HuH-7 (cell line): Measurements from ENCODE around the gene CLSTN2.

Source experiments
- DNase-seq: peaks from one replicate; pipeline ENCODE4 v3.0.0; 2011; ENCODE audit warnings: low spot score

The CLSTN2 gene

GRCh38 chr3:140187656-140188221, 252.8 kb downstream of the CLSTN2 start:
- DNase-seq = no peak

GRCh38 chr3:140188285-140188684, 253.3 kb downstream of the CLSTN2 start:
- DNase-seq = no peak

- DNase-seq = no peak
These were observed 254.3 kb downstream of the CLSTN2 start for GRCh38 chr3:140189267-140189666.

- DNase-seq = no peak
These were observed 255.0 kb downstream of the CLSTN2 start for GRCh38 chr3:140189976-140190375.

GRCh38 chr3:140196970-140197369, 262.0 kb downstream of the CLSTN2 start:
- no peak for DNase-seq

- DNase-seq = no peak
These were observed 263.3 kb downstream of the CLSTN2 start for GRCh38 chr3:140198242-140198641.

- DNase-seq = no peak
These were observed 264.0 kb downstream of the CLSTN2 start for GRCh38 chr3:140199008-140199407.

GRCh38 chr3:140199743-140200142, 264.8 kb downstream of the CLSTN2 start:
- DNase-seq = no peak

- DNase-seq = no peak
These were observed 268.5 kb downstream of the CLSTN2 start for GRCh38 chr3:140203510-140203909.

- no peak for DNase-seq
These were observed 269.4 kb downstream of the CLSTN2 start for GRCh38 chr3:140204271-140204984.

- DNase-seq = no peak
These were observed 270.6 kb downstream of the CLSTN2 start for GRCh38 chr3:140205598-140205997.

- no peak for DNase-seq
These were observed 271.4 kb downstream of the CLSTN2 start for GRCh38 chr3:140206196-140207040.

- no peak for DNase-seq
These were observed 272.6 kb downstream of the CLSTN2 start for GRCh38 chr3:140207541-140207940.

GRCh38 chr3:140216249-140216648, 281.3 kb downstream of the CLSTN2 start:
- peak; percentile 4 for DNase-seq

GRCh38 chr3:140219291-140219690, 284.3 kb downstream of the CLSTN2 start:
- DNase-seq = no peak

GRCh38 chr3:140219923-140220452, 285.0 kb downstream of the CLSTN2 start:
- DNase-seq = no peak

- no peak for DNase-seq
These were observed 288.2 kb downstream of the CLSTN2 start for GRCh38 chr3:140223197-140223596.

GRCh38 chr3:140223631-140224030, 288.6 kb downstream of the CLSTN2 start:
- DNase-seq = no peak

- DNase-seq = no peak
These were observed 289.3 kb downstream of the CLSTN2 start for GRCh38 chr3:140224307-140224706.

- no peak for DNase-seq
These were observed 291.0 kb downstream of the CLSTN2 start for GRCh38 chr3:140225996-140226395.

- no peak for DNase-seq
These were observed 298.7 kb downstream of the CLSTN2 start for GRCh38 chr3:140233702-140234101.

- DNase-seq = no peak
These were observed 299.3 kb downstream of the CLSTN2 start for GRCh38 chr3:140234256-140234655.
